ENCODE measurements around the gene PLOD3.
"Not testable (repeated sequence)": the region's sequence is repeated elsewhere in the genome, so short reads cannot be mapped to it uniquely, and the experiment has no call there.

The PLOD3 gene, protein sequence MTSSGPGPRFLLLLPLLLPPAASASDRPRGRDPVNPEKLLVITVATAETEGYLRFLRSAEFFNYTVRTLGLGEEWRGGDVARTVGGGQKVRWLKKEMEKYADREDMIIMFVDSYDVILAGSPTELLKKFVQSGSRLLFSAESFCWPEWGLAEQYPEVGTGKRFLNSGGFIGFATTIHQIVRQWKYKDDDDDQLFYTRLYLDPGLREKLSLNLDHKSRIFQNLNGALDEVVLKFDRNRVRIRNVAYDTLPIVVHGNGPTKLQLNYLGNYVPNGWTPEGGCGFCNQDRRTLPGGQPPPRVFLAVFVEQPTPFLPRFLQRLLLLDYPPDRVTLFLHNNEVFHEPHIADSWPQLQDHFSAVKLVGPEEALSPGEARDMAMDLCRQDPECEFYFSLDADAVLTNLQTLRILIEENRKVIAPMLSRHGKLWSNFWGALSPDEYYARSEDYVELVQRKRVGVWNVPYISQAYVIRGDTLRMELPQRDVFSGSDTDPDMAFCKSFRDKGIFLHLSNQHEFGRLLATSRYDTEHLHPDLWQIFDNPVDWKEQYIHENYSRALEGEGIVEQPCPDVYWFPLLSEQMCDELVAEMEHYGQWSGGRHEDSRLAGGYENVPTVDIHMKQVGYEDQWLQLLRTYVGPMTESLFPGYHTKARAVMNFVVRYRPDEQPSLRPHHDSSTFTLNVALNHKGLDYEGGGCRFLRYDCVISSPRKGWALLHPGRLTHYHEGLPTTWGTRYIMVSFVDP

GRCh38 chr7:101217388-101218235, at the start of gene PLOD3, which contains the start of gene ZNHIT1:
Gene PLOD3 (minus strand): TSS chr7:101217581. CDS start chr7:101217274, 307 bp downstream.
Gene ZNHIT1 (plus strand): TSS chr7:101218165. CDS start chr7:101218196, 31 bp downstream.
- peak within 1 kb of the TSS; percentile 75 for H3K9ac ChIP-seq (ENCODE audit: low read length)
- H3K4me3 ChIP-seq (ENCODE audit: low read depth in 1 of 2, low read length in 2 of 2): peak within 1 kb of the TSS; percentile 91 to 99
- H3K9me3 ChIP-seq (ENCODE audit: low read length): no peaks in the 10 kb centered on the region
- peak within 1 kb of the TSS; percentile 95 for H3K27ac ChIP-seq (ENCODE audit: low read depth, low read length)
- peaks cover 24% of the 10 kb centered on the region for H3K4me1 ChIP-seq (ENCODE audit: insufficient read depth, low read length)
- H3K27me3 ChIP-seq (ENCODE audit: control insufficient read depth in 1 of 2, insufficient read depth in 2 of 2, low read length in 2 of 2): no peaks in the 10 kb centered on the region
- peaks cover 16% of the 10 kb centered on the region for H3K36me3 ChIP-seq (ENCODE audit: insufficient read depth, low read length)

GRCh38 chr7:101265622-101266516, 48.5 kb upstream of the PLOD3 start:
- Histone ChIP-seq H3K4me1 (ENCODE audit: insufficient read depth, low read length) (no peaks in the 10 kb centered on the region), H3K36me3 (ENCODE audit: insufficient read depth, low read length) (no peaks in the 10 kb centered on the region), H3K4me3 (ENCODE audit: low read depth in 1 of 2, low read length in 2 of 2) (no peak overlapping the region)

GRCh38 chr7:101264102-101264706, 46.8 kb upstream of the PLOD3 start:
- not testable (repeated sequence) for H3K9ac ChIP-seq (ENCODE audit: low read length); H3K27ac ChIP-seq (ENCODE audit: low read depth, low read length)

More at GRCh38 chr7:101265622-101266516, 48.5 kb upstream of the PLOD3 start:
- Histone ChIP-seq H3K9ac (ENCODE audit: low read length) (no peak overlapping the region), H3K9me3 (ENCODE audit: low read length) (no peaks in the 10 kb centered on the region), H3K27me3 (ENCODE audit: control insufficient read depth in 1 of 2, insufficient read depth in 2 of 2, low read length in 2 of 2) (no peaks in the 10 kb centered on the region), H3K27ac (ENCODE audit: low read depth, low read length) (no peak overlapping the region)

DNA sequence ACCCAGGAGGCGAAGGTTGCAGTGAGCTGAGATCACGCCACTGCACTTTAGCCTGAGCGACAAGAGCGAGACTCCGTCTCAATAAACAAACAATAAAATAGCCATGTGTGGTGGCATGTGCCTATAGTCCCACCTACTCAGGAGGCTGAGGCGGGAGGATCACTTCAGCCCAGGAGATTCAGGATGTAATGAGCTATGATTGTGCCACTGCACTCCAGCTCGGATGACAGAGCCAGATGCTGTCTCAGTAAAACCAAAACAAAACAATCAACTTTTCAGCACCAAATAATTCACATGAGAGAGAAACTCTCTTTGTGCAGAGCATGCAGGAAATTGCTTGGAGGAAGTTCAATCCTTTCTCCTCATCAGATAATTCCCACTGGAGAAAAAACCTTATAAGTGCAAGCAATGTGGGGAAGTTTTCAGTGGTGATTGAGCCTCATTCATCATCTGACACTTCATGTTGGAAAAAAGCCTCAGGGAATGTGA, 40.9 kb upstream of the PLOD3 start:
- Histone ChIP-seq H3K4me1 (ENCODE audit: insufficient read depth, low read length) (no peaks in the 10 kb centered on the region), H3K9ac (ENCODE audit: low read length) (no peak overlapping the region), H3K27me3 (ENCODE audit: control insufficient read depth in 1 of 2, insufficient read depth in 2 of 2, low read length in 2 of 2) (no peaks in the 10 kb centered on the region), H3K9me3 (ENCODE audit: low read length) (no peaks in the 10 kb centered on the region), H3K36me3 (ENCODE audit: insufficient read depth, low read length) (no peaks in the 10 kb centered on the region), H3K27ac (ENCODE audit: low read depth, low read length) (no peak overlapping the region), H3K4me3 (ENCODE audit: low read depth in 1 of 2, low read length in 2 of 2) (no peak overlapping the region)

More at GRCh38 chr7:101264102-101264706, 46.8 kb upstream of the PLOD3 start:
- not testable (repeated sequence) for H3K4me3 ChIP-seq (ENCODE audit: low read depth in 1 of 2, low read length in 2 of 2); H3K36me3 ChIP-seq (ENCODE audit: insufficient read depth, low read length); H3K27me3 ChIP-seq (ENCODE audit: control insufficient read depth in 1 of 2, insufficient read depth in 2 of 2, low read length in 2 of 2); H3K4me1 ChIP-seq (ENCODE audit: insufficient read depth, low read length); H3K9me3 ChIP-seq (ENCODE audit: low read length)

DNA sequence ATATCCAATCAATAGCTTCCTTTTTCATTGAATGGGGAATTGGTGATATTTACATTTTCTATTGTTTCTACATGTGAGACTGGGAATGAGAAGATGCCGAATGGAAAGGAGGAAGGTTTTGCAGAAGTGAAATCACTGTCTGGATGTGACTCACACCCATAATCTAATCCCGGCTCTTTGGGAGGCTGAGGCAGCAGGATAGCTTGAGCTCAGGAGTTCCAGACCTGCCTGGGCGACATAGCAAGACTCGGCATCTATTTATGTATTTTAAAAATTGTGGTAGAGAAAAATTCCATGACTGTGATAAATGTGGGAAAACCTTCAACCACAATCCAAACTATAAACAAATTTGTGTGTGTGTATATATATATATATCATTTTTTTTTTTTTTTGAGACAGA, 38.4 kb upstream of the PLOD3 start:
- Histone ChIP-seq H3K27me3 (ENCODE audit: control insufficient read depth in 1 of 2, insufficient read depth in 2 of 2, low read length in 2 of 2) (no peaks in the 10 kb centered on the region), H3K9ac (ENCODE audit: low read length) (no peak overlapping the region), H3K4me1 (ENCODE audit: insufficient read depth, low read length) (peaks cover 7% of the 10 kb centered on the region), H3K36me3 (ENCODE audit: insufficient read depth, low read length) (no peaks in the 10 kb centered on the region), H3K4me3 (ENCODE audit: low read depth in 1 of 2, low read length in 2 of 2) (no peak overlapping the region), H3K27ac (ENCODE audit: low read depth, low read length) (no peak overlapping the region), H3K9me3 (ENCODE audit: low read length) (no peaks in the 10 kb centered on the region)

DNA sequence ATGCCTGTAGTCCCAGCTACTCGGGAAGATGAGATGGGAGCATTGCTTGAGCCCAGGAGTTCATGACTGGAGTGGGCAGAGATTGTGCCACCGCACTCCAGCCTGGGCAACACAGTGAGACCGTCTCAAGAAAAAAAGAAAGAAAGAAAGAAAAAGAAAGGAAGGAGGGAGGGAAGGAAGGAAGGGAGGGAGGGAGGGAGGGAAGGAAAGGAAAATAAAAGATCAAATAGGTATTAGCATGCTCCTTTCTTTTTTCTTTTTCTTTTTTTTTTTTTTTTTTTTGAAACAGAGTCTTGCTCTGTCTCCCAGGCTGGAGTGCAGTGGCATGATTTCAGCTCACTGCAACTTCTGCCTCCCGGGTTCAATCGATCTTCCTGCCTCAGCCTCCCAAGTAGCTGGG, 35.8 kb upstream of the PLOD3 start:
- H3K9me3 ChIP-seq (ENCODE audit: low read length); H3K9ac ChIP-seq (ENCODE audit: low read length); H3K36me3 ChIP-seq (ENCODE audit: insufficient read depth, low read length); H3K4me3 ChIP-seq (ENCODE audit: low read depth in 1 of 2, low read length in 2 of 2); H3K27me3 ChIP-seq (ENCODE audit: control insufficient read depth in 1 of 2, insufficient read depth in 2 of 2, low read length in 2 of 2); H3K27ac ChIP-seq (ENCODE audit: low read depth, low read length): not testable (repeated sequence)
- H3K4me1 ChIP-seq (ENCODE audit: insufficient read depth, low read length): peaks cover 13% of the 10 kb centered on the region

GRCh38 chr7:101251871-101252659, 34.7 kb upstream of the PLOD3 start:
- Histone ChIP-seq H3K4me3 (ENCODE audit: low read depth in 1 of 2, low read length in 2 of 2) (peak overlapping the region; percentile 54 to 95), H3K9me3 (ENCODE audit: low read length) (no peaks in the 10 kb centered on the region), H3K4me1 (ENCODE audit: insufficient read depth, low read length) (peaks cover 13% of the 10 kb centered on the region), H3K27ac (ENCODE audit: low read depth, low read length) (peak overlapping the region; percentile 1), H3K9ac (ENCODE audit: low read length) (peak overlapping the region; percentile 74), H3K36me3 (ENCODE audit: insufficient read depth, low read length) (no peaks in the 10 kb centered on the region), H3K27me3 (ENCODE audit: control insufficient read depth in 1 of 2, insufficient read depth in 2 of 2, low read length in 2 of 2) (no peaks in the 10 kb centered on the region)

GRCh38 chr7:101250324-101250723, 32.9 kb upstream of the PLOD3 start:
- no peak overlapping the region for H3K9ac ChIP-seq (ENCODE audit: low read length)
- H3K4me1 ChIP-seq (ENCODE audit: insufficient read depth, low read length): peaks cover 22% of the 10 kb centered on the region
- no peaks in the 10 kb centered on the region for H3K36me3 ChIP-seq (ENCODE audit: insufficient read depth, low read length)
- H3K27me3 ChIP-seq (ENCODE audit: control insufficient read depth in 1 of 2, insufficient read depth in 2 of 2, low read length in 2 of 2): no peaks in the 10 kb centered on the region
- no peak overlapping the region for H3K27ac ChIP-seq (ENCODE audit: low read depth, low read length)
- H3K4me3 ChIP-seq (ENCODE audit: low read depth in 1 of 2, low read length in 2 of 2): no peak overlapping the region
- no peaks in the 10 kb centered on the region for H3K9me3 ChIP-seq (ENCODE audit: low read length)

DNA sequence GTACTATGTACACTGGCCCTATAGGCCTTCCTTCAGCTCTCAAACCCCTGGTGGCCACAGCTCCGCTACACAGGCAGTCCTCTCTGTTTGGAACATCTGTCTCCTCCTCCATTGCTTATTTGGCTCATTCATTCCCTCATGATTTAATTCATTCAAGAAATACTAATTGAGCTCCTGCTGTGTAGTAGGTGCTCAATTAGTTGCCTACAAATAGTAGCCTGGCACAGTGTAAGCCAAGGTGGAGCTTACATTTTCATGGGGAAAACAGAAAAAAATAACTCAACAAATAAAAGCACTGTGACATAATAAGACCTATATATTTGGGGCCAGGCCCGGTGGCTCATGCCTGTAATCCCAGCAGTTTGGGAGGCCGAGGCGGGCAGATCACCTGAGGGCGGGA, 30.9 kb upstream of the PLOD3 start:
- Histone ChIP-seq H3K9me3 (ENCODE audit: low read length) (no peaks in the 10 kb centered on the region), H3K4me1 (ENCODE audit: insufficient read depth, low read length) (peaks cover 31% of the 10 kb centered on the region)

More for the DNA sequence above, 30.9 kb upstream of the PLOD3 start:
- Histone ChIP-seq H3K27me3 (ENCODE audit: control insufficient read depth in 1 of 2, insufficient read depth in 2 of 2, low read length in 2 of 2) (no peaks in the 10 kb centered on the region), H3K27ac (ENCODE audit: low read depth, low read length) (no peak overlapping the region), H3K36me3 (ENCODE audit: insufficient read depth, low read length) (no peaks in the 10 kb centered on the region), H3K9ac (ENCODE audit: low read length) (no peak overlapping the region), H3K4me3 (ENCODE audit: low read depth in 1 of 2, low read length in 2 of 2) (no peak overlapping the region)

All from muscle layer of colon (tissue), 2 donors.